Measurements from ENCODE around the gene SMU1. TPM values are rescaled to one million over a fixed set of nuclear protein-coding genes. Genes with fewer than 3 reads are reported as not detected.

The SMU1 gene
- 10 to 100 TPM; 14.3 to 18.5 (median 16.7) TPM for total RNA-seq

GRCh38 chr9:33076046-33077004, at the start of gene SMU1:
Gene SMU1 (minus strand): TSS chr9:33076674. CDS start chr9:33076608, 66 bp downstream.
- Histone ChIP-seq H3K27ac (peak within 1 kb of the TSS; percentile 92), H3K9me3 (no peaks in the 10 kb centered on the region), H3K27me3 (no peaks in the 10 kb centered on the region), H3K4me1 (peaks cover 31% of the 10 kb centered on the region), H3K36me3 (peaks cover 29% of the 10 kb centered on the region), H3K4me3 (peak within 1 kb of the TSS; percentile 76)
- DNase-seq (ENCODE audit: low spot score in 2 of 2), result peak; percentile 99
- 3% methylated on average over 23 of the region's 53 CpGs for WGBS
- TF ChIP-seq EP300 (IDR thresholded peaks at IDR 0.05), result no peak
- TF ChIP-seq POLR2A (IDR thresholded peaks at IDR 0.05), result peak; percentile 21 to 84
- no peak for TF ChIP-seq CTCF (IDR thresholded peaks at IDR 0.05)
- peak; percentile 27 to 90 (median 89) for TF ChIP-seq POLR2AphosphoS5 (IDR thresholded peaks at IDR 0.05)

GRCh38 chr9:33125461-33125860, 49.0 kb upstream of the SMU1 start:
- DNase-seq (ENCODE audit: low spot score in 2 of 2), result no peak
- Histone ChIP-seq H3K36me3 (peaks cover 39% of the 10 kb centered on the region), H3K4me1 (peaks cover 31% of the 10 kb centered on the region), H3K27me3 (no peaks in the 10 kb centered on the region), H3K27ac (no peak overlapping the region), H3K9me3 (no peaks in the 10 kb centered on the region), H3K4me3 (no peak overlapping the region)
- WGBS, result 81% methylated on average over 3 of the region's 3 CpGs
- TF ChIP-seq EP300 (IDR thresholded peaks at IDR 0.05), result no peak
- no peak for TF ChIP-seq POLR2AphosphoS5 (IDR thresholded peaks at IDR 0.05)
- no peak for TF ChIP-seq CTCF (IDR thresholded peaks at IDR 0.05)
- no peak for TF ChIP-seq POLR2A (IDR thresholded peaks at IDR 0.05)

DNA sequence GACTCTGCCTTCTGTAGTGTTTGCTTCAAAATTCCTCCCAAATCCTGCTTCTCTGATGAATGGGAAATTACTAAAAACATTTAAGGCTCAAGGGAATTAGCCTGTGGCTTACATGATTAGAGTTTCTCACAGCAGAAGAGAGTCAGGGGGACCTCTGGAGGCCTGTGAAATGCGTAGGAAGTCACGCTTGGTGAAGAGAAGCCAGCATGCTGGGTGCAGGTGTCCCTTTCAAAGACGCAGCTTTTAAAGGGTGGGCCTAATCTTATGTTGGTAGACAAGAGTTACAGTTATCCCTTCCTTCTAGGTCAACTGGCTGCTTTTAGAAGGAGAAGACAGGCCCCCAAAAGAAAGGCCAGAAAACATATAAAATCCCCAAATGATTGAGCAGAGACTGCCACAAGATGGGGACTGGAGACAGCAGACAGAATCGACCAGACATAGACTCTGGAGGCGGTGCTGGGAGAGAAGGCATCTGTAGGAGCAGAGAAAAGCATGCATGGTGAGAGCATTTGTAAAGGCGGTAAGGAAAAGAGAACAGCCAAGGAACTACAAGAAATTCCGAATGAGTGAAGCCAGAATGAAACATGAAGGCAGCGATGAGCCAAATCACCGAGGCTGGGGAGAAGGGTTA, 48.4 kb upstream of the SMU1 start:
- H3K27ac ChIP-seq, result no peak overlapping the region
- peaks cover 43% of the 10 kb centered on the region for H3K36me3 ChIP-seq
- peaks cover 25% of the 10 kb centered on the region for H3K4me1 ChIP-seq
- no peak for DNase-seq (ENCODE audit: low spot score in 2 of 2)
- no peaks in the 10 kb centered on the region for H3K27me3 ChIP-seq
- 76% methylated on average over 9 of the region's 9 CpGs for WGBS
- no peak for TF ChIP-seq CTCF (IDR thresholded peaks at IDR 0.05)
- TF ChIP-seq POLR2A (IDR thresholded peaks at IDR 0.05), result no peak
- TF ChIP-seq EP300 (IDR thresholded peaks at IDR 0.05), result no peak
- no peak for TF ChIP-seq POLR2AphosphoS5 (IDR thresholded peaks at IDR 0.05)
- H3K4me3 ChIP-seq, result no peak overlapping the region
- H3K9me3 ChIP-seq, result no peaks in the 10 kb centered on the region

DNA sequence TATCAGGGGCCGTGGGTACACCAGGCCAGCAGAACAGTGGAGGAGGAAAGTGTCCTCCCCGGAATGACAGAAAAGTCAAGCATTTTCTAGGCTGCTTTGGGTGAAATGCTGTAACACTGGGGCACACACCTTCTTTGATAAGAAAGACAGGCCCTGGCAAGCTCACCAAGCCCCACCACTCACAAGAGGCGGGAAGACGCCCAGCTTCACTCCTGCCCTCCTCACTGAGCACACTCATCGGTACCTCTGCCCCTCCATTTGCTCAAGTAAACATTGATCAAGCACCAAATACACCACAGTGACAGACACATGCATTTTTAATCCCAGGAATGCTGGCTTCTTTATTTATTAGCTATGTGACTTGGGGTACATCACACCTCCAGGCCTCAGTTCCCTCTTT, 47.6 kb upstream of the SMU1 start:
- no peak overlapping the region for H3K4me3 ChIP-seq
- DNase-seq (ENCODE audit: low spot score in 2 of 2), result no peak
- no peak overlapping the region for H3K27ac ChIP-seq
- H3K9me3 ChIP-seq, result no peaks in the 10 kb centered on the region
- H3K36me3 ChIP-seq, result peaks cover 45% of the 10 kb centered on the region
- H3K27me3 ChIP-seq, result no peaks in the 10 kb centered on the region
- H3K4me1 ChIP-seq, result peaks cover 18% of the 10 kb centered on the region
- TF ChIP-seq POLR2A (IDR thresholded peaks at IDR 0.05) (no peak), POLR2AphosphoS5 (IDR thresholded peaks at IDR 0.05) (no peak), CTCF (IDR thresholded peaks at IDR 0.05) (no peak), EP300 (IDR thresholded peaks at IDR 0.05) (no peak)
- 88% methylated on average over 5 of the region's 5 CpGs for WGBS
